Measurements from ENCODE around the gene SART1. TPM values are rescaled to one million over a fixed set of nuclear protein-coding genes. Genes with fewer than 3 reads are reported as not detected.

Gene SART1
- 46.6 to 64.2 TPM (median 61.5 TPM) in 5 replicates for total RNA-seq (2022; extraction: Qiagen RNA extraction)

GRCh38 chr11:65961267-65962140 is at the start of gene SART1:
SART1 (plus strand) TSS chr11:65961734; CDS start chr11:65961781, 47 bp downstream.

GRCh38 chr11:65918211-65919140 is 43.1 kb upstream of the SART1 start, which contains the start of gene C11orf68:
C11orf68 (minus strand) TSS chr11:65919062; CDS start chr11:65919031, 31 bp downstream.

GRCh38 chr11:65919141-65919572 is 42.4 kb upstream of the SART1 start, which contains the start of gene DRAP1:
DRAP1 (plus strand) TSS chr11:65919426; CDS start chr11:65919502, 76 bp downstream.

GRCh38 chr11:65945430-65945911 is 16.1 kb upstream of the SART1 start, which contains the start of gene TSGA10IP:
TSGA10IP (plus strand) TSS chr11:65945480; CDS start chr11:65945676, 196 bp downstream.

GRCh38 chr11:66001942-66002647 is 40.6 kb downstream of the SART1 start, which contains the start of the genes BANF1 and EIF1AD:
BANF1 (plus strand) TSS chr11:66002503; CDS start chr11:66003251, 748 bp downstream.
EIF1AD (minus strand) TSS chr11:66002157; CDS start chr11:66000389, 1,768 bp downstream.

GRCh38 chr11:66011785-66012303 is 50.3 kb downstream of the SART1 start, which contains the start of gene CST6:
CST6 (plus strand) TSS chr11:66012008; CDS start chr11:66012045, 37 bp downstream.

GRCh38 chr11:66026017-66026529 is 64.5 kb downstream of the SART1 start, which contains the start of gene CATSPER1:
CATSPER1 (minus strand) TSS chr11:66026479; CDS start chr11:66026379, 100 bp downstream.

Other genes starting within 250 kb of the SART1 start
- gene KAT5, start 249.5 kb upstream of the SART1 start, total RNA-seq (2022; extraction: Qiagen RNA extraction), result 42.0 to 56.6 TPM (median 51.7 TPM) in 5 replicates
- gene RNASEH2C, start 240.9 kb upstream of the SART1 start, total RNA-seq (2022; extraction: Qiagen RNA extraction), result 29.7 to 54.1 TPM (median 51.4 TPM) in 5 replicates
- 7.6 to 13.5 TPM (median 11.9 TPM) in 5 replicates for gene AP5B1, start 180.8 kb upstream of the SART1 start, total RNA-seq (2022; extraction: Qiagen RNA extraction)
- 0.02 to 0.09 TPM (median 0.07 TPM) in 3 of 5 replicates, not detected in the others for gene OVOL1, start 174.7 kb upstream of the SART1 start, total RNA-seq (2022; extraction: Qiagen RNA extraction)
- gene SNX32, start 127.8 kb upstream of the SART1 start, total RNA-seq (2022; extraction: Qiagen RNA extraction), result 0.06 to 0.27 TPM (median 0.08 TPM) in 3 of 5 replicates, not detected in the others
- gene CFL1, start 103.6 kb upstream of the SART1 start, total RNA-seq (2022; extraction: Qiagen RNA extraction), result 1,930 to 2,323 TPM (median 2,279 TPM) in 5 replicates
- 25.2 to 36.4 TPM (median 34.5 TPM) in 5 replicates for gene MUS81, start 101.3 kb upstream of the SART1 start, total RNA-seq (2022; extraction: Qiagen RNA extraction)
- 0.77 to 1.4 TPM (median 1.2 TPM) in 5 replicates for gene EFEMP2, start 88.9 kb upstream of the SART1 start, total RNA-seq (2022; extraction: Qiagen RNA extraction)
- 0.06 to 0.16 TPM in 2 of 5 replicates, not detected in the others for gene CTSW, start 81.9 kb upstream of the SART1 start, total RNA-seq (2022; extraction: Qiagen RNA extraction)
- 71.8 to 97.2 TPM (median 89.4 TPM) in 5 replicates for gene FIBP, start 73.3 kb upstream of the SART1 start, total RNA-seq (2022; extraction: Qiagen RNA extraction)
- gene CCDC85B, start 71.1 kb upstream of the SART1 start, total RNA-seq (2022; extraction: Qiagen RNA extraction), result 24.4 to 53.2 TPM (median 49.6 TPM) in 5 replicates
- gene FOSL1, start 61.3 kb upstream of the SART1 start, total RNA-seq (2022; extraction: Qiagen RNA extraction), result 148 to 236 TPM (median 164 TPM) in 5 replicates
- 40.6 to 65.5 TPM (median 61.3 TPM) in 5 replicates for gene C11orf68, start 42.7 kb upstream of the SART1 start, total RNA-seq (2022; extraction: Qiagen RNA extraction)
- gene DRAP1, start 42.3 kb upstream of the SART1 start, total RNA-seq (2022; extraction: Qiagen RNA extraction), result 196 to 277 TPM (median 239 TPM) in 5 replicates
- gene TSGA10IP, start 16.3 kb upstream of the SART1 start, total RNA-seq (2022; extraction: Qiagen RNA extraction), result not detected in 5 replicates
- 37.5 to 48.4 TPM (median 38.6 TPM) in 5 replicates for gene EIF1AD, start 40.4 kb downstream of the SART1 start, total RNA-seq (2022; extraction: Qiagen RNA extraction)
- 385 to 515 TPM (median 496 TPM) in 5 replicates for gene BANF1, start 40.8 kb downstream of the SART1 start, total RNA-seq (2022; extraction: Qiagen RNA extraction)
- not detected in 5 replicates for gene CST6, start 50.3 kb downstream of the SART1 start, total RNA-seq (2022; extraction: Qiagen RNA extraction)
- 1.4 to 1.9 TPM (median 1.8 TPM) in 5 replicates for gene CATSPER1, start 64.7 kb downstream of the SART1 start, total RNA-seq (2022; extraction: Qiagen RNA extraction)
- gene GAL3ST3, start 87.4 kb downstream of the SART1 start, total RNA-seq (2022; extraction: Qiagen RNA extraction), result not detected in 5 replicates
- gene SF3B2, start 90.6 kb downstream of the SART1 start, total RNA-seq (2022; extraction: Qiagen RNA extraction), result 166 to 184 TPM (median 170 TPM) in 5 replicates
- gene PACS1, start 108.5 kb downstream of the SART1 start, total RNA-seq (2022; extraction: Qiagen RNA extraction), result 48.9 to 85.2 TPM (median 76.8 TPM) in 5 replicates

Measured in A549 treated with CORT108297 at 1 μM for 4 hours (cell line).